HG03469 (cell line): ENCODE measurements around the gene DPH1.

Experiments used
- ATAC-seq: cut with Tn5 transposase; IDR thresholded peaks from one replicate; pipeline ENCODE4 v1.9.1; 2021; ENCODE audit warnings: mild to moderate bottlenecking, moderate library complexity, moderate number of reproducible peaks; ENCODE audit not compliant: unreplicated experiment

The DPH1 gene

DNA sequence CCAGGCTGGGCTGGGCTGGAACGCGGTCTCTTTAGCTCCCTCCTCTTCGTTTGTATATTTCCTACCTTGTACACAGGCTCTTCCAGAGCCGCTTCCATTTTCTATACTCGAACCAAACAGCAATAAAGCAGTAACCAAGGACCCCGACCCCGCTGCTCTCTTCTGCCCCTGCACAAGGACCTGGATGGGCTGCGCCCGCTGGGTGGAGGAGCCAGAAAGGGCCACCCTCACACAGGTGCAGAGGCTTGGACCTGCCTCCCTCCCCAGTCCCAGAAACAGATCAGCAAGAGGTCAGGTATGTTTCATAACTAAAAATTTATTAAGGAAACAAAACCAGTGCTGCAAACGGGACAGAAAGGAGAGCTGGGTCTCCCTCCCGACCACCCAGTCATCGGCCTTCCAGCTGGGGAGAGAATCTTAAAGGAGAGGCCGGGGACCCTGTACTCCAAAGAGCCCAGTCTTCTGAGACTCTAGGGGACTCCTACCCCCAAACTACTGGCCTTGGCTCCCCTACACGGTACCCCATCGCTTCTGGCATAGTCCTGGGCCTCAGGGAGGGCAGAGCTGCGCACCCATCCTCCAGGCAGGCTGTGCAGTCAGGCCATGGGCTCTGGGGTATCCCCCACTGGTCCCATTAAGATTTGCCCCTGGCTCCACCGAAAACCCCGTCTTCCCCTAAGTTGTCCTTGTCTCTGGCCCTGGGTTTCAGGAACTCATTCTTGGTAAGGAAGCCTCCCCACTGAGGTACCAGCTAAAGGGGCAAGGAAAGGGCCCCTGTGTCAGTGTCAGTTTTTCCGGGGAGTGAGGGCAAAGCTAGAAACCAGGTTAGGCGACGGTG is 29.8 kb downstream of the DPH1 start:
- no peak for ATAC-seq

DNA sequence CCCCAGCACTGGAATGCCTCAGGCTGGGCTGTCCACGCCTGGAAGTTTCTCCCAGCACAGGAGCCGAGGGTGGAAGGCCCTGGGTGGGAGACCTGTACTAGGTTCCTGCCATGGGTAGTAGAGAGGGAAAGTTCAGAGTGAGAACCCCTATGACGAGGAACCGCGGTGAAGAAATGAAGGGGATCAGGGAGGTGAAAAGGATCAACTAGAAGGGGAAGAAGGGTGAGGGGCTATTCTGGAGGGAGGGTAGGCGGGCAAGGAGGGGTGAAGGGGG is 30.4 kb downstream of the DPH1 start:
- no peak for ATAC-seq

DNA sequence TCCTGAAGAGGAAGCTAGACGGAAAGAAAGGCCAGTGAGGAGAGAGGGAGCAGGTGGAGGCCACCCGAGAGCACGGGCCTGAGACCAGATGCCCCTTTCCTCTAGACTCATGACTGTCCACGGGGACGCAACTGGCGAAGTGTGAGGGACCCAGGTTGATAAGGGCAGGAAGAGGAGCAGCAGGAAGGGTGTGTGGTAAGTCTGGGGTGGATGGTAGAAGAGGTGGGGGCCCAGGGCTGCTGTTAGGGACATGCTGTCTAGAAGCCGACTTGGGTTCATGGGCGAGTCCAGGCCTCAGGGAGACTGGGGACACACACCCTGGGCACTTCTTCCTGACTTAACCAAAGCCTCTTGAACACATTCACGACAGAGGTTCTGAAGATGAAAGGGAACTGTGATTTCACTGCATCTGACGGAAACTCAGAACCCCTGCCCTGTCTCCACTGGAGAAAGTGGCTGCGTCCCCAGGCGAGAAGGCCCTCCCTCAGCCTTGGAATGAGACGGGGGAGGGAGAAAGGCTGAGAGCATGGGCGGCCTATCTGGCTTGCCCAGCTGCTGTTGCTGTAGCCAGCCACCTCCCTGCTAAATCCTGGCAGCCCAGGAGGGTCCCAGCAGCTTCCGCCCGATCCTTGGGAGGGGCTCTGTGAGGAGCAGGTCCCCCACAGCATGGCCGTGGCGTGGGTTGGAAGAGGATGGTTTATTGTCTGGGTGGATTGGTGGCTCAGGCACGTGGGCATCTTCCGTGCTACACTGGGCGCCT is 30.9 kb downstream of the DPH1 start:
- no peak for ATAC-seq

DNA sequence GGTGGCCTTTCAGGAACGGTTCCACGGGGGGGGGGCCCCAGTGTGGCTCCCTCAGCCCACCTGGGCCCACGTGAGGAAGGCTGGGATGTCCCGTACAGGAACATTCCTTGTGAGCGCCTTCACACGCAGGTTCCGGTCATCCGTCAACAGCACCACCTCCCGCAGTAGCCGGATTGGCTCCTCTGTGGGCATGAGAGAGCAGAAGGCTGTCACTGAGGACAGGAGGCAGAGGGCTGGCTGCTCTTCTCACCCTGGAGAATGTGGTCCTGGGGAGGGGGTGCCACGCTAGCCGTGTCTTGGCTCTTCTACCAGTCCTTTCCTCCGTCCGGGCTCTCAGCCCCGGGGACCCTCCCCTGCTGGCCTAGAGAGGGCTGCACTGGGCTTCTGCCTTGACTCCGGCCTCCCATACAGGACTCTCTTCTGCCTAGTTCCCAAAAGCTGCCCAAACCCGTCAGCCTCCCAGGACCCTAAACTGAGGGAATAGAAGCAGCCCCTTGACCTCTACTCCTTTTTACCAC is 31.5 kb downstream of the DPH1 start:
- no peak for ATAC-seq

DNA sequence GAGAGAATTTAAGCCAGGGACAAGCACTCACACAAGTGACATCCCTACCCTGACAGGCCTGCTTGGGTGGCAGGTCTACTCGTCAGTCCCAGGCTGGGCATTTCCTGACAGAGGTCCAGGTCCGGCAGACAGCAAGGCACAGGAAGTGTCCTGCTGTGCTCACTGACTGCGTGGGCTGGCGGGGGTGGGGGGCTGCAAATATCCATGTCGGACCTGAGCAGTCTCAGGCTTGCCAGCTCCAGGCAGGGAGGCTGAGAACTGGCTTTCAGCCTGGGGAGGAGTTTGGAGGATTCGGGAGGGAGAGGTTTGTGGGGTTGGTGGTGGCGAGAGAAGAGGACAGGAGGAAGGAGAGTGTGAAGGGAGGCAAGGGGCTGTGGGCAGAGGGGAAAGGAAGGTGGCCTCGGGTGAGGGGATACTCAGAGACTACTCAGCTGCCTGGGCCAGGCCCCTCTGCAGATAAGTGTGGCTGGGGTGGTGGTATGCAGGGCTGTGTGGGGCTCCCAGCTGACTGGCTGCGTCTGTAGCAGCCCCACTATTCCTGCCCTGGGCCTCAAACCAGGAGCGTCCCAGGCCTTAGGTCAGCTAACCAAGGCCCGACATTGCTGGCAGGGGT is 32.7 kb downstream of the DPH1 start:
- ATAC-seq: no peak

DNA sequence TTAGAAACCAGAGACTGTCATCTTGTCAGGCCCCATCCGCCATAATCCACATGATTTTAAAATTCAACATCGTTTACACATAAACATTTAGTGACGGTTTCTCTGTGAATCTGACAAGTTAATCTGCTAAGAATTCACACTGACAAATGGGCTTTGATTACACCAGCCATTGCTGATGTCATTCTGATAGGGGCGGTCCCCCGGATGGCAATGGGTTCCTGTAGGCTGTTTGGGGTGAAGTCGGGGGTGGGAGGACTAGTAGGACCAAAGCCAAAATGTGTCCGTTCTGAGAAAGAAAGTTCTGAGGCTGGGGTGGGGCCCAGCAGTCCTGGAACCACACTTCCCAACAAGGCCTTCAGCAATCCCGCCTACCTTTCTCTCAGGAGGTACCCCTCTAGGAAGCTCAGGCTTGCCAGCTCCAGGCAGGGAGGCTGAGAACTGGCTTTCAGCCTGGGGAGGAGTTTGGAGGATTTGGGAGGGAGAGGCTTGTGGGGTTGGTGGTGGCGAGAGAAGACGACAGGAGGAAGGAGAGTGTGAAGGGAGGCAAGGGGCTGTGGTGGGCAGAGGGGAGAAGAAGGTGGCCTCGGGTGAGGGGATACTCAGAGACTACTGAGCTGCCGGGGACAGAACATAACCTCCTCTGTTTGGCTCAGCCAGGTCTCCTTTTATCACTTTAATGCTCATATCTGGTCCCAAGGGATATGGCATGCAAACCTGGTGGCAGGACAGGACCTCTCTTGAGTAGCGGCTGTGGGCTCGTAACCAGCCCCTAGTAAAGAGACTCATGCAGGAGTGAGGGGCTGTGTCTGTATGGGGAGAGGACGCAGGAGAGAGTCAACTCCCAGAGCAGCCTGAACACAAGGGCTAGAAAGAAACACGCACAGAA is 33.6 kb downstream of the DPH1 start:
- ATAC-seq: no peak

DNA sequence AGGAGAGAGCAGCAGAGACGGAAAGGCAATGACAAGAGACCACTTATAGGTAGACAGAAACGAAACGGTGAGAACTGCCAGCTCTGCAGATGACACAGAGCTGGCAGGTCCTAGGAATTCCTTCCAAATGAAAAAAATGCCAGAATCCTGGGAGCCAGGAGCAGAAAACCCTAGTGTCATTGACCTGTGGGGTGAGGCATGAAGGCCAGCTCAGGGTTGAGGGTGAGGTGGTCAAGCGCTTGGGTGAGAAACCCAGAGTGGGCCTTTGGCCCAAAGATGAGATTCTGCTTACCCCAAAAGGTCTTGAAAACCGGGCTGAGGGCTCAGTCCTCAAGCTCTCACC is 34.2 kb downstream of the DPH1 start:
- no peak for ATAC-seq

DNA sequence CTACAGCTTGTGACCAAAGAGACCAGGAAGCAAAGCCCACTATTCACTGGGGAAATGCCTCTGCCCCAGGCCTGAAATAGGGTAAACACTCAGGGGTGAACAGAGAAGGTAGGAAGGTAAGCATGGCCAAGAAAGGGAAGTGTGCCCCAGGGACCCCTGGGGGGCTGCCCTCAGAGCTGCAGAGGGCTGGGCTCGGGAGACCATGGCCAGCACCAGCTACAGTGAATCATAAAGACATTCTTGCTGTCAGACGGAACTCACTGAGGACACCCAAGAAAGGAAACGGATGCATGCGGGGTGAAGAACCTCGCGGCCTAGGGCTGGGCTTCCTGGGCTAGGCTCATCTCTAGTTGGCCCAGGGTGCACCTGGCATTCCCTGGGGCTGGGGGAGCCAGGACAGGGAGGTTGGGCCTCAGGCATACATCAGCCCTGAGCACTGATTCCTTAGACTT is 34.6 kb downstream of the DPH1 start:
- no peak for ATAC-seq

DNA sequence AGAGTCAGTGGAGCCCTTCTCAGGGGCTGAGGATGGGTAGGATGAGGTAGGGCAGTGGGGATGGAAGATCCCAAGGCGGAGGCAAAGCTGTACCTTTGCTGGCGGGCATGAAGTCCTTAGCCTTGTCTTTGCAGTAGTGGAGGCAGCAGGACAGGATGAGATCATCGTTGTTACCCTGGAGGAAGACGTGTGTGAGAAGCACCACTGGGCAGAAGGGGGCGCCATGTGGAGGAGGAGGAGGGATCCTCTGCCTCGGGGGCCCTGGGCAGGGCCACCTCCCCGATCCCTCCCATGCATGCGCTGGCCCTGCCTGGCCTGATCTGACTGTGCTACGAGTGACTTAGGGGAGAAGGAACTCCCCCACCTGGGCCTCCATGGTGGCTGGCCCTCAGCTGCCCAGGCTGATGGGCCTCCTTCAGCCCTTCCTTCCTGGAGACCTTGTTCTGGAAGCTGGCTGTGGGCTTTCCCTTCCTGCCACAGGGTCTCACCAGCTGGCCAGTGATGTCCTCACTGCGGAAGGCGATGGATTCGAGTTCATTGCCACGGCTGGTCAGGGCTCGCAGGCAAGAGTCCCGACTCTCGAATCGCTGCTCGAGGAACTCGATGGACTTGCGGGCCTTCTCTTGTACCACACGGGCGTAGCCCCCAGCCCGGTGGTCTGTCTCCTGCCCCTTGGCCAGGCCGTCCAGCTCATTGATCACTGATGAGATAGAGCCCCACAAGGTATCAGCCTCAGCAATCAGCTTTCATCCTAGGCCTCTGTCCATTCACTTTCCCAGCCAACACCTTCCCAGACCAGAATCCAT is 35.2 kb downstream of the DPH1 start:
- no peak for ATAC-seq

DNA sequence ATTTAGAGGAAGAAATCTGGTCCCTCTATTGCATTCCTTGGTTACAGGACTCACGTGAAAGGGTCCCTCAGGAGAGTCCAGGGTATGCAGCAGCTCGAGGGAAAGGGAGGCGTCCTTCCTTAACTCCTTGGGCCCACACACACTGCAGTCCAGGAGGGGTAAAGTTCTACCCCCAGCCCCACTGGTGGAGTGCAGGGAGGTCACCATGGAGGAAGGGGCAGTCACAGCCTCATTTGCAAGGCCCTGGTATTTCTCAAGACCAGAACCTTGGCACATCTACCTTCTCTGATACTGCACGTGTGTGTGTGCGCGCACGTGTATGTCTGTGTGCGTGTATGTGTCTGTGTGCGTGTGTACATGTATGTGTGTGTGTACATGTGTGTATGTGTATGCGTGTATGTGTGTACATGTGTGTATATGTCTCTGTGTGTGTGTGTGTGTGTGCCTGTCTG is 36.0 kb downstream of the DPH1 start:
- no peak for ATAC-seq

DNA sequence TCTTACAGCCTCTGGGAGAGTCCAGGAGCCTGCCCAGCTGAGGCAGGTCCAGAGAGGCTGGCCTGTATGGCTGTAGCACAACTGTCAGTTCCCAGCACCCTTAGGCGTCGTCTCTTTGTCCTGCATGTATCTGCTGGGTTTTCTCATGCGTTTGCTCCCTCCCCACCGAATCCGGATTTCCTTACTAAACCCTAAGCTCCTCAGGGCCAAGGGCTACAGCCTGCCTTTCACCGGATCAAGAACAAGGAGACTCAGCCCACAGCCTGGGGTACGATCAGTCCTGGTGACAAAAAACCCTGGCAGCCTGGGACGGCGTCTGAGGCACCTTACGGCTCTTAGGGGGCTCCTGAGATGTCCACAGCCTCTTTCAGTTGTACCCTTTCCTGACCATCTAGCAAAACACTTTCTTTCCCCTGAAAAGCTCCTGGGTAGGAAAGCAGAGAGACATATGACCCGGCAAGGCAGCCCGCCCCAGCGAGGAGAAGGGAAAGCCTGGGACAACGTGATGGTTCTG is 37.2 kb downstream of the DPH1 start:
- ATAC-seq: no peak

DNA sequence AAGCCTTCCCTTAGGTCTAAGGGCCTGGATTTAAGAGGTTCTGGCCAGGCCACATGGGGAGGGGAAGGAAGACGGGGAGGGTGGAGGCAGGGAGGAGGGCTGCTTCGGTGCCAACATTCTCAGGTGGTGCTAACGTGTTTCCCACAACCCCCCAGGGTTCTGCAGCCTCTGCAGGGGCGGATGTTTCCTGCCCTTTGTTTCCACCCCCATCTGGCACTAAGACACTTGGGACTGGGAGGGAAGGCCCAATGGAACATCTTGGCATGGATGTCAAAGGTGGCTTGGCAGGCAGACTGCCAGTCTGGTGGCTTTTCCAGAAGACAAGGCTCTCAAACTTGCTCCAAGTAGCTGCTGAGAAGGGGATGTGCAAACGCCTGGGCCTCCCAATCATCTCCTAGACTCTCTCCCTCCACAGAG is 37.7 kb downstream of the DPH1 start:
- ATAC-seq: no peak

DNA sequence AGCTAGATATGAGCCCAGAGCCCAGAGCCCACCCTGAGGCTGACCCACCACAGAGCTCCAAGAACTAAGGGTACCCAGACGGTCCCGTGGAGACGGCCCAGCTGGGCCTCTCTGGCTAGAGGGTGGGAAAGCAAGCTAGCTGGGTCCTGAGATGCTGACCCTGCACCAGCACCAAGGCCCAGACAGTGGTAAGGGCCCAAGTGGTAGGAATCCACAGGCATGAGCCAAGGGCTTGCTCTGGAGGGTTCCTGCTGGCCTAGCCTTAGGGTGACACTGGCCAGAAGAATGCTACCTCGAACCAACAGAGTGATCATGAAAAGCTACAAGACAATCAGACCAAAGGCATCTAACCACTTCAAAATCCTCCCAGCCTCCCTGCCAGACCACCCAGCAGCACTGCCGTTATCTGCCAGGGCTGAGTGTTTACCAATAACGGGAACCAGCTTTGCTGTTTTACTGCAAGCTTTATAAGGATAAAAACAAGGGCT is 38.1 kb downstream of the DPH1 start:
- no peak for ATAC-seq

DNA sequence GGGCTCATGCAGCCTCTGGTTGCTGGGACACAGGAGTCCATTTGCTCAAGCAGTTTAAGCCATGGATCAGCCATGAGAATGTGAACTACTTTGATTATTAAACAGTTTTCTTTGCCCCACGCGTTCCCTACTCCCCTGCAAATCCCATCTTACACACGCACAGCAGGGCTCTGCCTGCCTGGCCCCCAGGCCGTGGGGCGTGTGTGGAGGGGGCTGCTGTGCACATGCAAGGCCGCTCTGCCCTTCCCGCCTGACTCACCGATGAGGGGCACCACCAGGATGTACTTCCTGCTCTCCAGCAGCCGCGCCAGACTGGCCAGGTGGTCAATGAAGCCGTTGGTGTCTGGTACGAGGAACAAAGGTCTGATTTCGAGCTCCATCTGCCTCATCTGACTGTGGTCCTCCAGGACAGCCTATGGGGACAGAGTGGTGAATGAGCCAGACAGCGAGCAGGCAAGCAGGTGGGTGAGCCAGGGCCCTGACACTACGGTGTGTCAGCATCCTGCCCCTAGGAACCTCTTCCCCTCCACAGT is 38.6 kb downstream of the DPH1 start:
- no peak for ATAC-seq

DNA sequence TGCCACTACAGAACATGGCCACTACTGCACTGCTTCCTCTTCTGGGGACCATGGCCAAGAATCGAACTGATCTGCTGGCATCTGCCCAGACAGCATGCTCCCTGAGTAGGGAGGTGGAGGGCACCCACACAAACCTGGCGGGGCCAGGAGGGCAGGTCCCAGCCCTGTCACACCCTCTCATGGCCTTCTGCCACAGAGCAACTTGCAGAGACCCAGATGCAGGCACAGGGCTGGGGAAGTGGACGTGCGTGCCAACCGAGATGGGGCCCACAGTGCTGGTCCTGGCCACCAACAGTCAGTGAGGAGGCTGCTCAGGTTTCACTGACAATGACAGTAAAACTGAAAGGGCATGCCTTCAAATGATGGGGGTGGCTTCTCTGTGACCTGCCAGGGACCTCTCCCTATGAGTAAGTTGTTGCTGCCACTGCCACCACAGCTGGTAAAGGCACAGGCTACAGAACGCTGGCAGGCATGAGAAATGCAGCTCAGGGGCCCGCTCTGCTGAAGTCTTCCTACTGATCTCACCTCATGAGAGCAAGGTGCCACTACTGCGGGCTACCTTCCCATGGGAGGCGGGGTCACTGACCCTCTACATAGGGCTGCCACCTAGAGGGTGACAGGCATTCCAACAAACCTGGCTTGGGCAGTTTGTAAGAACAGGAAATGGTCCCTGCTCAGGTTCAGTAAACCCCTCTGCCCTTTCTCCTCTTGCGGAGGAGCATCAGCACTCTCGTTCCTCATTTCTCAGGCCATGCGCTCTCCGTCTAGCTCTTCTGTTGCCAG is 40.5 kb downstream of the DPH1 start:
- peak; percentile 53 for ATAC-seq

DNA sequence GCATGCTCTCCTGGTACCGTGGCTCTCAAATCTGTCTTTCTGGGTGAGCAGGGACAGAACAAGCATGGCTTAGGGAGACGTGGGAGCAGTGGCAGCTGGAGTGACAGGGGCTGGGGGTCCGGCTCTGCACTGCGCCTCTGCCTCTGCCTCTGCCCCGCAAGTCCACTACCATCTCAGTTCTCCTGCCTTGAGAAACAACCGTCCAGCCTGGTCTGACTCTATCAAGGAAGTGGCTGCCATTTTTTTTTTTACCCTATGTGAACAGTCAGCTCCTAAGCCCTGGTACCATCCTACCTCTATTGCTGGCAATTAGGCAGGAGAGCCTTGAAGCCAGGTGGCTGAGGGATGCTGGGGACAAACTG is 41.1 kb downstream of the DPH1 start:
- ATAC-seq: no peak

DNA sequence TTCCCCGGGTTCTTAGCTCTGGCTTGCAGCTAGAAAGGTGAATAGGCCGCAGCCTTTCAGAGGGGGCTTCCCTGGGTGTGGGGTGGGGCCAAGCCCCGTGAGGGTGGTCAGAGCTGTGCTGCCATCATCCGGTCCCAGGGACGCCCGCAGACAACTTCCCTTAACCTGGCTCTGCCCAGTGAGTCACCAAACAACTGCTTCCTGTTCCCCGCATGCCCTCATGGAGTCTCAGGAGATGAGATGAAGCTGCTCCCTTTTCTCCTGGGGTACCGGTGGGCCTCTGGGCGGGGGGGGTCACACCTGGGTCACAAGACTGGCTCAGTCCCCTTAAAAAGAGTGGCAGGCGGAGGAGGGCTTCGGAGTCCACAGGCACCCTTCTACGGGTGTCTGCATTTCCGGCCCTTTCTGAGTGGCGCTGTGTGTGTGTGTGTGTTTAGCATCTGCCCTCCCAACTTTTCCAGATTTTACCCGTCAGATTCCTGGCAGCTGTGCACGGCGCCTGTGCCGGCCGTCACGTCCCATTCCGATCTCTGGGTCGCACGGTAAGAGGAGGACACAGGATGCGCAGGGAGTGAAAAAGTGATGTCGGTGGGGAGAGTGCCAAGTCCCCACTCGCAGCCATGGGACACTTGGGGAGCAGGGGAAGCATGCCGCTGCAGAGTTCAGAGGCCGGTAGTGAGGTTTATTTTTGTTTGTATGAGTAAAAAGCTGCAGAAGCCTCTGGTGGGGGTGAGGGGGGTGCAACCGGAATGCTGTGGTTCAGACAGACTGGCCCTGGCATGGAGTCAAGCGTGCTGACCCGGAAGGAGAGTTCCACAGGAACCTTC is 41.7 kb downstream of the DPH1 start:
- no peak for ATAC-seq

DNA sequence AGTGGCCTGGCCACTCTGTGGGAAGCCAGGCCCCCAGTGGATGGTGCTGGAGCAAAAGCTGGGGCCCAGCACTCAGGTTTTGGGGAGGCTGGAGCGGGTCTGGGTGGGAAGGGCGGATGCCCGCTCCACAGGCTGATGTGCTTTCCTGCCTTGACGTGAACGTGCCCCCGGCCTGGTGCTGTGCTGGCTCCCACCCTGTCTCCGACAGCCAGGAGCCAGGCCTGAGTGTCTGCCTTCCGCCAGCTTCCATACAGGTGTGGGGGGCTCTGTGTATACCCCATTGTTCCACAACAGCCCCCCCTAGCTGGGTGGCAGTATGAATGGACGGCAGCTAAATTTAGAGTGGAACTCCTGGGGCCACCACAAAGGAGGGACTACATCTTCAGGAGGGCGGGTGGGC is 45.0 kb downstream of the DPH1 start:
- no peak for ATAC-seq
